ENCODE results near the gene C1orf167.
A peak's percentile ranks its signal among the peaks of the same experiment; 100 is the strongest.
"Not testable (repeated sequence)": the region's sequence is repeated elsewhere in the genome, so short reads cannot be mapped to it uniquely, and the experiment has no call there.

Gene C1orf167

GRCh38 chr1:11799896-11800295, 37.9 kb downstream of the C1orf167 start:
- no peaks in the 10 kb centered on the region for H3K27me3 ChIP-seq (replicated peaks in 2 of 5; ENCODE audit: control insufficient read depth in 4 of 5, insufficient read depth in 5 of 5, low read length in 4 of 5)
- peak overlapping the region in 1 of 2 experiments; percentile 92 for H3K27ac ChIP-seq (ENCODE audit: insufficient read depth in 1 of 2, low read depth in 1 of 2, low read length in 2 of 2, poor library complexity in 1 of 2, severe bottlenecking in 2 of 2)
- no peaks in the 10 kb centered on the region for H3K9me3 ChIP-seq (ENCODE audit: control extremely low read depth in 1 of 5, control insufficient read depth in 4 of 5, insufficient read depth in 2 of 5, low read depth in 1 of 5, low read length in 4 of 5)
- peaks cover 6 to 61% (median 38%) of the 10 kb centered on the region in 4 experiments for H3K36me3 ChIP-seq (ENCODE audit: control insufficient read depth in 4 of 4, insufficient read depth in 4 of 4, low read length in 3 of 4)
- H3K4me3 ChIP-seq (ENCODE audit: control insufficient read depth in 1 of 7, extremely low read depth in 1 of 7, insufficient read depth in 4 of 7, low read depth in 2 of 7, low read length in 6 of 7), result no peak overlapping the region
- 99% methylated on average over 9 of the region's 9 CpGs for WGBS (ENCODE audit: insufficient coverage)
- DNase-seq, result no peak
- H3K4me1 ChIP-seq (ENCODE audit: control extremely low read depth in 1 of 4, control insufficient read depth in 4 of 4, insufficient read depth in 4 of 4, low read length in 3 of 4), result peaks cover 11 to 49% (median 36%) of the 10 kb centered on the region in 4 experiments
- ChIA-PET POLR2A (no interaction called here), CTCF (no interaction called here)

GRCh38 chr1:11800391-11800755, 38.4 kb downstream of the C1orf167 start:
- H3K27ac ChIP-seq (ENCODE audit: insufficient read depth in 1 of 2, low read depth in 1 of 2, low read length in 2 of 2, poor library complexity in 1 of 2, severe bottlenecking in 2 of 2), result peak overlapping the region in 1 of 2 experiments; percentile 92
- H3K4me3 ChIP-seq (ENCODE audit: control insufficient read depth in 1 of 7, extremely low read depth in 1 of 7, insufficient read depth in 4 of 7, low read depth in 2 of 7, low read length in 6 of 7), result no peak overlapping the region
- WGBS (ENCODE audit: insufficient coverage), result 90% methylated on average over 7 of the region's 8 CpGs
- H3K9me3 ChIP-seq (ENCODE audit: control extremely low read depth in 1 of 5, control insufficient read depth in 4 of 5, insufficient read depth in 2 of 5, low read depth in 1 of 5, low read length in 4 of 5), result no peaks in the 10 kb centered on the region
- no peaks in the 10 kb centered on the region for H3K27me3 ChIP-seq (replicated peaks in 2 of 5; ENCODE audit: control insufficient read depth in 4 of 5, insufficient read depth in 5 of 5, low read length in 4 of 5)
- DNase-seq, result no peak
- POLR2A ChIA-PET, result no interaction called here
- peaks cover 11 to 54% (median 41%) of the 10 kb centered on the region in 4 experiments for H3K4me1 ChIP-seq (ENCODE audit: control extremely low read depth in 1 of 4, control insufficient read depth in 4 of 4, insufficient read depth in 4 of 4, low read length in 3 of 4)
- CTCF ChIA-PET, result no interaction called here
- peaks cover 6 to 56% (median 34%) of the 10 kb centered on the region in 4 experiments for H3K36me3 ChIP-seq (ENCODE audit: control insufficient read depth in 4 of 4, insufficient read depth in 4 of 4, low read length in 3 of 4)

GRCh38 chr1:11800756-11801433, 38.9 kb downstream of the C1orf167 start:
- no peaks in the 10 kb centered on the region for H3K27me3 ChIP-seq (replicated peaks in 2 of 5; ENCODE audit: control insufficient read depth in 4 of 5, insufficient read depth in 5 of 5, low read length in 4 of 5)
- H3K4me3 ChIP-seq (ENCODE audit: control insufficient read depth in 1 of 7, extremely low read depth in 1 of 7, insufficient read depth in 4 of 7, low read depth in 2 of 7, low read length in 6 of 7), result no peak overlapping the region
- no peaks in the 10 kb centered on the region for H3K9me3 ChIP-seq (ENCODE audit: control extremely low read depth in 1 of 5, control insufficient read depth in 4 of 5, insufficient read depth in 2 of 5, low read depth in 1 of 5, low read length in 4 of 5)
- 96% methylated on average over 17 of the region's 21 CpGs for WGBS (ENCODE audit: insufficient coverage)
- ChIA-PET POLR2A (no interaction called here), CTCF (no interaction called here)
- peak overlapping the region in 1 of 2 experiments; percentile 92 for H3K27ac ChIP-seq (ENCODE audit: insufficient read depth in 1 of 2, low read depth in 1 of 2, low read length in 2 of 2, poor library complexity in 1 of 2, severe bottlenecking in 2 of 2)
- peaks cover 11 to 55% (median 43%) of the 10 kb centered on the region in 4 experiments for H3K4me1 ChIP-seq (ENCODE audit: control extremely low read depth in 1 of 4, control insufficient read depth in 4 of 4, insufficient read depth in 4 of 4, low read length in 3 of 4)
- no peak for DNase-seq
- H3K36me3 ChIP-seq (ENCODE audit: control insufficient read depth in 4 of 4, insufficient read depth in 4 of 4, low read length in 3 of 4), result peaks cover 4 to 51% (median 29%) of the 10 kb centered on the region in 4 experiments

GRCh38 chr1:11802616-11802972, 40.6 kb downstream of the C1orf167 start:
- ChIA-PET POLR2A (interaction anchor here (1.2 to 1.4 kb wide), 2 partner anchors 64 to 107 kb away, joined by 3 to 8 read pairs; no protein-coding TSS in a partner anchor), CTCF (interaction anchor here (1.0 kb wide), 1 partner anchor 18 kb away, joined by 4 read pairs; no protein-coding TSS in a partner anchor)
- peak overlapping the region in 1 of 2 experiments; percentile 92 for H3K27ac ChIP-seq (ENCODE audit: insufficient read depth in 1 of 2, low read depth in 1 of 2, low read length in 2 of 2, poor library complexity in 1 of 2, severe bottlenecking in 2 of 2)
- no peaks in the 10 kb centered on the region for H3K27me3 ChIP-seq (replicated peaks in 2 of 5; ENCODE audit: control insufficient read depth in 4 of 5, insufficient read depth in 5 of 5, low read length in 4 of 5)
- 35% methylated on average over 4 of the region's 6 CpGs for WGBS (ENCODE audit: insufficient coverage)
- DNase-seq, result peak in 2 of 3 donors; percentile 28 to 47
- H3K9me3 ChIP-seq (ENCODE audit: control extremely low read depth in 1 of 5, control insufficient read depth in 4 of 5, insufficient read depth in 2 of 5, low read depth in 1 of 5, low read length in 4 of 5), result no peaks in the 10 kb centered on the region
- peak overlapping the region; percentile 39 to 76 (median 71) for H3K4me3 ChIP-seq (ENCODE audit: control insufficient read depth in 1 of 7, extremely low read depth in 1 of 7, insufficient read depth in 4 of 7, low read depth in 2 of 7, low read length in 6 of 7)
- peaks cover 24 to 62% (median 54%) of the 10 kb centered on the region in 4 experiments for H3K4me1 ChIP-seq (ENCODE audit: control extremely low read depth in 1 of 4, control insufficient read depth in 4 of 4, insufficient read depth in 4 of 4, low read length in 3 of 4)
- peaks cover 4 to 47% (median 26%) of the 10 kb centered on the region in 4 experiments for H3K36me3 ChIP-seq (ENCODE audit: control insufficient read depth in 4 of 4, insufficient read depth in 4 of 4, low read length in 3 of 4)

GRCh38 chr1:11802973-11803885, 41.2 kb downstream of the C1orf167 start:
- H3K4me1 ChIP-seq (ENCODE audit: control extremely low read depth in 1 of 4, control insufficient read depth in 4 of 4, insufficient read depth in 4 of 4, low read length in 3 of 4), result peaks cover 26 to 59% (median 54%) of the 10 kb centered on the region in 4 experiments

GRCh38 chr1:11803924-11804665, 42.1 kb downstream of the C1orf167 start:
- not testable (repeated sequence) for H3K27me3 ChIP-seq (replicated peaks in 2 of 5; ENCODE audit: control insufficient read depth in 4 of 5, insufficient read depth in 5 of 5, low read length in 4 of 5); H3K9me3 ChIP-seq (ENCODE audit: control extremely low read depth in 1 of 5, control insufficient read depth in 4 of 5, insufficient read depth in 2 of 5, low read depth in 1 of 5, low read length in 4 of 5)
- ChIA-PET CTCF (interaction anchor here (0.7 to 1.5 kb wide), 8 partner anchors 12 to 122 kb away, joined by 3 to 6 read pairs (median 3); no protein-coding TSS in a partner anchor), POLR2A (interaction anchor here (0.8 to 1.4 kb wide), 3 partner anchors 11 to 105 kb away, joined by 3 to 8 read pairs (median 3); no protein-coding TSS in a partner anchor)
- Histone ChIP-seq H3K36me3 (ENCODE audit: control insufficient read depth in 4 of 4, insufficient read depth in 4 of 4, low read length in 3 of 4) (peaks cover 6 to 37% (median 25%) of the 10 kb centered on the region in 4 experiments), H3K27ac (ENCODE audit: insufficient read depth in 1 of 2, low read depth in 1 of 2, low read length in 2 of 2, poor library complexity in 1 of 2, severe bottlenecking in 2 of 2) (peak overlapping the region in 1 of 2 experiments; percentile 92), H3K4me3 (ENCODE audit: control insufficient read depth in 1 of 7, extremely low read depth in 1 of 7, insufficient read depth in 4 of 7, low read depth in 2 of 7, low read length in 6 of 7) (peak overlapping the region in 6 of 7 experiments; percentile 9 to 96 (median 83)), H3K4me1 (ENCODE audit: control extremely low read depth in 1 of 4, control insufficient read depth in 4 of 4, insufficient read depth in 4 of 4, low read length in 3 of 4) (peaks cover 26 to 67% (median 52%) of the 10 kb centered on the region in 4 experiments)
- peak in 1 of 3 donors; percentile 11 for DNase-seq
- WGBS (ENCODE audit: insufficient coverage), result 95% methylated on average over 6 of the region's 9 CpGs

More at GRCh38 chr1:11802973-11803885, 41.2 kb downstream of the C1orf167 start:
- ChIA-PET POLR2A (interaction anchor here (0.5 to 1.4 kb wide), 4 partner anchors 10 to 119 kb away, joined by 3 to 8 read pairs (median 4); no protein-coding TSS in a partner anchor), CTCF (interaction anchor here (0.7 to 1.5 kb wide), 8 partner anchors 11 to 121 kb away, joined by 3 to 6 read pairs (median 3); no protein-coding TSS in a partner anchor)
- 1% methylated on average over 23 of the region's 28 CpGs for whole genome bisulfite sequencing (ENCODE audit: insufficient coverage)
- DNase-seq, result peak; percentile 87 to 95 (median 95)
- H3K36me3 ChIP-seq (ENCODE audit: control insufficient read depth in 4 of 4, insufficient read depth in 4 of 4, low read length in 3 of 4), result peaks cover 4 to 41% (median 28%) of the 10 kb centered on the region in 4 experiments
- H3K27ac ChIP-seq (ENCODE audit: insufficient read depth in 1 of 2, low read depth in 1 of 2, low read length in 2 of 2, poor library complexity in 1 of 2, severe bottlenecking in 2 of 2), result peak overlapping the region in 1 of 2 experiments; percentile 92
- H3K9me3 ChIP-seq (ENCODE audit: control extremely low read depth in 1 of 5, control insufficient read depth in 4 of 5, insufficient read depth in 2 of 5, low read depth in 1 of 5, low read length in 4 of 5), result no peaks in the 10 kb centered on the region
- no peaks in the 10 kb centered on the region for H3K27me3 ChIP-seq (replicated peaks in 2 of 5; ENCODE audit: control insufficient read depth in 4 of 5, insufficient read depth in 5 of 5, low read length in 4 of 5)
- peak overlapping the region; percentile 39 to 76 (median 71) for H3K4me3 ChIP-seq (ENCODE audit: control insufficient read depth in 1 of 7, extremely low read depth in 1 of 7, insufficient read depth in 4 of 7, low read depth in 2 of 7, low read length in 6 of 7)

Data from common myeloid progenitor, CD34-positive (primary cell).